Loucy (cell line): ENCODE results near the gene EZH2.

Experiments
- CTCF ChIP-seq: fragments of 200-600 bp; sonication (generic); conservative IDR thresholded peaks from 2 replicates; pipeline ENCODE4 v1.5.1; 2014; ENCODE audit warnings: mild to moderate bottlenecking, antibody characterized with exemption, low read length
- EZH2phosphoT487 ChIP-seq: fragments of 200-600 bp; IDR thresholded peaks from 2 replicates; pipeline ENCODE4 v1.6.1; 2018; ENCODE audit warnings: antibody characterized with exemption, mild to moderate bottlenecking, moderate library complexity, borderline replicate concordance

DNA sequence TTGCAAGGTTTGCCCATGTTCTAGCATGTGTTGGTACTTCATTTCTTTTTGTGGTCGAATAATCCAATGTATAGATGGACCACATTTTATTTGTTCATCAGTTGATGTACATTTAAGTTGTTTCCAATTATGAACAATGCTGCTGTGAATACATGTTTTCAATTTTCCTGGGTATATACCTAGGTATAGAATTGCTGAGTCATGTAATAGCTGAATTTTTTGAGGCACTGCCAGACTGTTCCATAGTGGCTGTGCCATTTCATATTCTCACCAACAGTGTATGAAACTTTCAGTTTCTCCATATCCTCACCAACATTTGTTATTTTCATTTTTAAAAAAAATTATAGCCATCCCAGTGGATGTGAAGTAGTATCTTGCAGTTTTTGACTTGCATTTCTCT, 90.5 kb downstream of the EZH2 start:
- no peak for TF ChIP-seq CTCF
- TF ChIP-seq EZH2phosphoT487, result no peak
